GM10248 (cell line): ENCODE data around the gene LCP2.

Experiments used
- CTCF ChIA-PET: fragments of 300-600 bp; sonication (Branson Sonifier 250); formaldehyde crosslinking; extraction: SDS; loops from one replicate; lab custom pipeline; 2021; ENCODE audit warnings: antibody characterized with exemption; lab: Yijun Ruan, JAX
- POLR2A ChIA-PET: fragments of 350-650 bp; sonication (Branson Sonifier 250); formaldehyde crosslinking; extraction: SDS; loops from one replicate; lab custom pipeline; 2020; ENCODE audit warnings: antibody characterized with exemption; lab: Yijun Ruan, JAX
- DNase-seq: peaks from one replicate; pipeline ENCODE4 v3.0.0; 2012; ENCODE audit errors: extremely low spot score
- TF ChIP-seq, protein P1 (sequence below): IDR thresholded peaks from 2 replicates; pipeline ENCODE4 v1.5.1; 2012; ENCODE audit warnings: mild to moderate bottlenecking, low read depth; ENCODE audit errors: extremely low read depth, missing control alignments, control extremely low read depth

LCP2 gene

DNA sequence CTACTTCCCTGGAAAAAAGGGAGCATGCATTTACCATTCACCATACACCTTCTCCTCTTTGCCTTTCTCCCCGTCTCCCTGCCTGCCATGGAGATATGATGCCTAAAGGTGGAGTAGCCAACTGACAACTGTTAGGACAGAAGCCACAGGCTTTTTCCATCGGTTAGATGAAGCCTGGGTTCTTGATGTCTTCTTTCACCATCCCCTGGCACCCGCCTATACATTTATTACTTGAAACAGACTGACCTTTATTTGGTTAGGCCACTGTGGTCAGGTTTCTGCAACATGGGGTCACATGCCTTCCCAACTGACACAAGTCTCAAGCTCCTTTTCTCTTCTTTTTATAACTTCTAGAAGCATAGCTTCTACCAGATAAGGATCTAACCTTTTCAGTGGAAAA is 7.1 kb downstream of the LCP2 start:
- POLR2A ChIA-PET, result interaction anchor here (0.8 kb wide), 1 partner anchor 40 kb away, joined by 4 read pairs; no protein-coding TSS in a partner anchor
- TF ChIP-seq, protein P1, sequence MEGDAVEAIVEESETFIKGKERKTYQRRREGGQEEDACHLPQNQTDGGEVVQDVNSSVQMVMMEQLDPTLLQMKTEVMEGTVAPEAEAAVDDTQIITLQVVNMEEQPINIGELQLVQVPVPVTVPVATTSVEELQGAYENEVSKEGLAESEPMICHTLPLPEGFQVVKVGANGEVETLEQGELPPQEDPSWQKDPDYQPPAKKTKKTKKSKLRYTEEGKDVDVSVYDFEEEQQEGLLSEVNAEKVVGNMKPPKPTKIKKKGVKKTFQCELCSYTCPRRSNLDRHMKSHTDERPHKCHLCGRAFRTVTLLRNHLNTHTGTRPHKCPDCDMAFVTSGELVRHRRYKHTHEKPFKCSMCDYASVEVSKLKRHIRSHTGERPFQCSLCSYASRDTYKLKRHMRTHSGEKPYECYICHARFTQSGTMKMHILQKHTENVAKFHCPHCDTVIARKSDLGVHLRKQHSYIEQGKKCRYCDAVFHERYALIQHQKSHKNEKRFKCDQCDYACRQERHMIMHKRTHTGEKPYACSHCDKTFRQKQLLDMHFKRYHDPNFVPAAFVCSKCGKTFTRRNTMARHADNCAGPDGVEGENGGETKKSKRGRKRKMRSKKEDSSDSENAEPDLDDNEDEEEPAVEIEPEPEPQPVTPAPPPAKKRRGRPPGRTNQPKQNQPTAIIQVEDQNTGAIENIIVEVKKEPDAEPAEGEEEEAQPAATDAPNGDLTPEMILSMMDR, result no peak
- CTCF ChIA-PET, result interaction anchor here (0.9 to 7.4 kb wide), 3 partner anchors 9 to 49 kb away, joined by 3 to 47 read pairs (median 8); no protein-coding TSS in a partner anchor
- DNase-seq, result no peak

DNA sequence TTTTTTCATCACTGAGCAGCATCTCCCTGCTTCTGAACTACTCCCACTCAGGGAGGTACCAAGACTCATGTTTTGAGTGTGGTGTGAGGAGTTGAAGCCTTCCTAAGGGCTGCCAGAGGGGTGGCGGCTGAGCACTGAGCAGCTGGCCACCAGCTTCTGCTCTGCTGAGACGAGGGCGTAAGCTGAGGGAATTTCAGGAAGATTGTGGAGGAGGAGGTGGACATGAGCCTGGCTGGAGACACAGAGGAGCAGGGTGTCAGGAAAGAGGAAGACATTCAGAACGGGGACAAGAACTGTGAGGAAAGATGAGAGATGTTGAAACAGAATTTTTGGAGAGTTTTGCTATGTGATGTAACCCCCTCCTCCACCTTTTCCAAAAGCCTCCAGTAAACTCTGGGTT is 7.8 kb downstream of the LCP2 start:
- POLR2A ChIA-PET, result interaction anchor here (1.0 kb wide), 1 partner anchor 10 kb away, joined by 3 read pairs; no protein-coding TSS in a partner anchor
- no peak for DNase-seq
- CTCF ChIA-PET, result interaction anchor here (1.2 to 7.4 kb wide), 3 partner anchors 14 to 49 kb away, joined by 3 to 47 read pairs (median 8); no protein-coding TSS in a partner anchor
- TF ChIP-seq, protein P1, result no peak

DNA sequence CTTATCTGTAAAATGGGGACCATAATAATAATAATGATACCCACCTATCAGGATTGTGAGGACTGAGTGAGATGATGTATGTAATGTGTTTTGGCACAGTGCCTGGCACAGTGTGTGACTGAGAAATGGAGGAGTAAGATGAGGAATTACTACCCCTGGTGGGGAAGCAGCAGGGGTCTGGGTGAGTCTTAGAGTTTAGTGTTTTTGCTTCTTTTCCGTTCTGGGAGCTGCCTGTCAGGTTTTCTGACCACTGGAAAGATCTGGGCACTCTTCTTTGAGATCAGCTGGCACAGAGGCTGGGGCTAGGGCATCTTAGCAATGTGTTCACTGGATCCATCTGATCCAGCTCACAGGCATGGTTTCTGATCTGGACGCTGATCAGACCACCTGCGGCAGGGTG is 8.5 kb downstream of the LCP2 start:
- DNase-seq, result no peak
- POLR2A ChIA-PET, result interaction anchor here (1.0 kb wide), 1 partner anchor 10 kb away, joined by 3 read pairs; no protein-coding TSS in a partner anchor
- CTCF ChIA-PET, result interaction anchor here (1.2 to 7.4 kb wide), 3 partner anchors 13 to 50 kb away, joined by 3 to 47 read pairs (median 8); no protein-coding TSS in a partner anchor
- TF ChIP-seq, protein P1, result no peak

- no peak for DNase-seq
- POLR2A ChIA-PET, result interaction anchor here (0.5 to 1.0 kb wide), 2 partner anchors 9 kb away, joined by 3 to 4 read pairs; no protein-coding TSS in a partner anchor
- CTCF ChIA-PET, result interaction anchor here (7.4 kb wide), 1 partner anchor 21 kb away, joined by 47 read pairs; no protein-coding TSS in a partner anchor
- TF ChIP-seq, protein P1, result no peak
Measured at GRCh38 chr5:170288551-170288950, 9.0 kb downstream of the LCP2 start.

DNA sequence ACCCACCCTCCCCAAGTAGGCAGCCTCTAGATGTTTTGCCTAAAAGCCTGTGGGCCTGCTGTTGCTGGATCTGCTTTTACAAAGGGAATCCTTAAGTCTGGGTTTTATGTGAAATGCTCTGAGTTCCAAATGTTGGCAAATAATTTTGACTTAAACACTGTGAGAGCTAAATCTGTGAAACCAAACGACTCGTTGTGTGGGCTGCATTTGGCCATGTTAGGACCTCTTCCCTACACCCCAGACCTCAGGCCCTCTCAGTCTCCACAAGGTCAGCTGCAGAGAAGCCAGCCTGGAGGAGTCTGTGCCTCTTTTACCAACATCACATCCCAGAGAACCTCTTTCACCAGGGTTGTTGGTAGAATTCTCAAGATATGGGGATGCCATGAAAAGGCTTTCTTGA is 9.4 kb downstream of the LCP2 start:
- ChIA-PET POLR2A (interaction anchor here (0.5 kb wide), 1 partner anchor 9 kb away, joined by 4 read pairs; no protein-coding TSS in a partner anchor), CTCF (interaction anchor here (2.1 to 7.4 kb wide), 2 partner anchors 20 to 21 kb away, joined by 12 to 47 read pairs; no protein-coding TSS in a partner anchor)
- no peak for DNase-seq
- TF ChIP-seq, protein P1, result no peak

GRCh38 chr5:170287532-170287931 is 10.0 kb downstream of the LCP2 start:
- ChIA-PET CTCF (interaction anchor here (2.1 kb wide), 1 partner anchor 20 kb away, joined by 12 read pairs; no protein-coding TSS in a partner anchor), POLR2A (no interaction called here)
- TF ChIP-seq, protein P1, result no peak
- DNase-seq, result no peak
